ENCODE results near the gene APLP2. TPM values are rescaled to one million over a fixed set of nuclear protein-coding genes. Genes with fewer than 3 reads are reported as not detected.

The APLP2 gene
- total RNA-seq, 2 donors from 2014 or later = 37.9 to 56.2 TPM

- no peak overlapping the region for H3K4me3 Mint-ChIP-seq
- no peaks in the 10 kb centered on the region for H3K9me3 Mint-ChIP-seq
- H3K36me3 Mint-ChIP-seq = peaks cover 7% of the 10 kb centered on the region
- H3K27ac Mint-ChIP-seq = no peak overlapping the region
- DNase-seq (ENCODE audit: low spot score) = no peak
- no peaks in the 10 kb centered on the region for H3K27me3 Mint-ChIP-seq
- no peaks in the 10 kb centered on the region for H3K4me1 Mint-ChIP-seq (ENCODE audit: low read depth in 2 of 2)
- no peak for ATAC-seq
Observed at GRCh38 chr11:130139401-130139800, 69.7 kb downstream of the APLP2 start.

GRCh38 chr11:130141561-130142341 lies 72.1 kb downstream of the APLP2 start:
- Mint-ChIP-seq H3K4me1 (ENCODE audit: low read depth in 2 of 2) (peaks cover 8% of the 10 kb centered on the region in 2 donors), H3K27me3 (no peaks in the 10 kb centered on the region), H3K27ac (no peak overlapping the region), H3K9me3 (no peaks in the 10 kb centered on the region), H3K4me3 (no peak overlapping the region), H3K36me3 (peaks cover 13% of the 10 kb centered on the region)
- ATAC-seq (no peak), DNase-seq (ENCODE audit: low spot score) (no peak)

- Mint-ChIP-seq H3K9me3 (no peaks in the 10 kb centered on the region), H3K27me3 (no peaks in the 10 kb centered on the region), H3K4me1 (ENCODE audit: low read depth in 2 of 2) (peaks cover 23 to 25% of the 10 kb centered on the region in 2 donors), H3K27ac (peak overlapping the region in 1 of 2 donors; percentile 10), H3K4me3 (no peak overlapping the region), H3K36me3 (peaks cover 13% of the 10 kb centered on the region)
- DNase-seq (ENCODE audit: low spot score) (no peak), ATAC-seq (no peak)
Observed at GRCh38 chr11:130144141-130144540, 74.4 kb downstream of the APLP2 start.

- Mint-ChIP-seq H3K9me3 (no peaks in the 10 kb centered on the region), H3K36me3 (peaks cover 13% of the 10 kb centered on the region), H3K27me3 (no peaks in the 10 kb centered on the region), H3K27ac (peak overlapping the region in 1 of 2 donors; percentile 10), H3K4me1 (ENCODE audit: low read depth in 2 of 2) (peaks cover 23 to 25% of the 10 kb centered on the region in 2 donors), H3K4me3 (no peak overlapping the region)
- ATAC-seq (no peak), DNase-seq (ENCODE audit: low spot score) (peak; percentile 13)
Observed at GRCh38 chr11:130144861-130145281, 75.2 kb downstream of the APLP2 start.

GRCh38 chr11:130145311-130145812 lies 75.7 kb downstream of the APLP2 start:
- Mint-ChIP-seq H3K36me3 (peaks cover 13% of the 10 kb centered on the region), H3K9me3 (no peaks in the 10 kb centered on the region), H3K4me1 (ENCODE audit: low read depth in 2 of 2) (peaks cover 23 to 25% of the 10 kb centered on the region in 2 donors), H3K27me3 (no peaks in the 10 kb centered on the region), H3K27ac (peak overlapping the region in 1 of 2 donors; percentile 10), H3K4me3 (no peak overlapping the region)
- ATAC-seq = no peak
- no peak for DNase-seq (ENCODE audit: low spot score)

GRCh38 chr11:130145975-130146776 lies 76.5 kb downstream of the APLP2 start:
- Mint-ChIP-seq H3K9me3 (no peaks in the 10 kb centered on the region), H3K27ac (peak overlapping the region; percentile 4 to 76), H3K27me3 (no peaks in the 10 kb centered on the region), H3K4me3 (peak overlapping the region; percentile 62), H3K36me3 (peaks cover 13% of the 10 kb centered on the region), H3K4me1 (ENCODE audit: low read depth in 2 of 2) (peaks cover 23 to 25% of the 10 kb centered on the region in 2 donors)
- ATAC-seq = peak; percentile 46 to 49
- DNase-seq (ENCODE audit: low spot score) = no peak

GRCh38 chr11:130146796-130147195 lies 77.1 kb downstream of the APLP2 start:
- Mint-ChIP-seq H3K27ac (peak overlapping the region; percentile 4 to 76), H3K9me3 (no peaks in the 10 kb centered on the region), H3K27me3 (no peaks in the 10 kb centered on the region), H3K4me3 (peak overlapping the region; percentile 62), H3K4me1 (ENCODE audit: low read depth in 2 of 2) (peaks cover 23 to 25% of the 10 kb centered on the region in 2 donors), H3K36me3 (peaks cover 13% of the 10 kb centered on the region)
- ATAC-seq = peak; percentile 83 to 90
- no peak for DNase-seq (ENCODE audit: low spot score)

GRCh38 chr11:130148796-130149326 lies 79.2 kb downstream of the APLP2 start:
- H3K4me3 Mint-ChIP-seq = no peak overlapping the region
- H3K27ac Mint-ChIP-seq = peak overlapping the region in 1 of 2 donors; percentile 29
- peaks cover 11% of the 10 kb centered on the region for H3K36me3 Mint-ChIP-seq
- ATAC-seq (no peak), DNase-seq (ENCODE audit: low spot score) (no peak)
- H3K4me1 Mint-ChIP-seq (ENCODE audit: low read depth in 2 of 2) = peaks cover 23 to 25% of the 10 kb centered on the region in 2 donors
- H3K27me3 Mint-ChIP-seq = no peaks in the 10 kb centered on the region
- H3K9me3 Mint-ChIP-seq = no peaks in the 10 kb centered on the region

GRCh38 chr11:130150790-130151189 lies 81.1 kb downstream of the APLP2 start:
- H3K4me3 Mint-ChIP-seq = no peak overlapping the region
- peaks cover 0 to 2% of the 10 kb centered on the region in 2 donors for H3K27me3 Mint-ChIP-seq
- H3K27ac Mint-ChIP-seq = peak overlapping the region in 1 of 2 donors; percentile 69
- H3K36me3 Mint-ChIP-seq = no peaks in the 10 kb centered on the region
- H3K9me3 Mint-ChIP-seq = no peaks in the 10 kb centered on the region
- DNase-seq (ENCODE audit: low spot score) (no peak), ATAC-seq (no peak)
- H3K4me1 Mint-ChIP-seq (ENCODE audit: low read depth in 2 of 2) = peaks cover 23 to 25% of the 10 kb centered on the region in 2 donors

GRCh38 chr11:130151196-130151595 lies 81.5 kb downstream of the APLP2 start:
- Mint-ChIP-seq H3K36me3 (no peaks in the 10 kb centered on the region), H3K27me3 (peaks cover 0 to 2% of the 10 kb centered on the region in 2 donors), H3K27ac (peak overlapping the region in 1 of 2 donors; percentile 69), H3K9me3 (no peaks in the 10 kb centered on the region), H3K4me1 (ENCODE audit: low read depth in 2 of 2) (peaks cover 21 to 23% of the 10 kb centered on the region in 2 donors), H3K4me3 (no peak overlapping the region)
- DNase-seq (ENCODE audit: low spot score) (no peak), ATAC-seq (no peak)

- Mint-ChIP-seq H3K36me3 (peaks cover 6% of the 10 kb centered on the region), H3K4me1 (ENCODE audit: low read depth in 2 of 2) (peaks cover 7 to 12% of the 10 kb centered on the region in 2 donors), H3K27ac (no peak overlapping the region), H3K4me3 (no peak overlapping the region), H3K9me3 (no peaks in the 10 kb centered on the region), H3K27me3 (peaks cover 26 to 28% of the 10 kb centered on the region in 2 donors)
- no peak for ATAC-seq
- DNase-seq (ENCODE audit: low spot score) = no peak
Observed at GRCh38 chr11:130156108-130157022, 86.7 kb downstream of the APLP2 start.

- ATAC-seq (no peak), DNase-seq (ENCODE audit: low spot score) (no peak)
- Mint-ChIP-seq H3K4me1 (ENCODE audit: low read depth in 2 of 2) (peaks cover 7 to 16% of the 10 kb centered on the region in 2 donors), H3K27ac (no peak overlapping the region), H3K4me3 (no peak overlapping the region), H3K36me3 (peaks cover 6% of the 10 kb centered on the region), H3K9me3 (no peaks in the 10 kb centered on the region), H3K27me3 (peaks cover 33 to 34% of the 10 kb centered on the region in 2 donors)
Observed at GRCh38 chr11:130157101-130157500, 87.4 kb downstream of the APLP2 start.

GRCh38 chr11:130157840-130158239 lies 88.1 kb downstream of the APLP2 start:
- H3K4me1 Mint-ChIP-seq (ENCODE audit: low read depth in 2 of 2) = peaks cover 9 to 19% of the 10 kb centered on the region in 2 donors
- DNase-seq (ENCODE audit: low spot score) (no peak), ATAC-seq (no peak)
- no peaks in the 10 kb centered on the region for H3K9me3 Mint-ChIP-seq
- no peak overlapping the region for H3K27ac Mint-ChIP-seq
- H3K4me3 Mint-ChIP-seq = no peak overlapping the region
- H3K36me3 Mint-ChIP-seq = peaks cover 6% of the 10 kb centered on the region
- peaks cover 40 to 41% of the 10 kb centered on the region in 2 donors for H3K27me3 Mint-ChIP-seq

All from natural killer cell treated with Interleukin-12 subunit alpha and Interleukin-12 subunit beta and Interleukin-15 and Interleukin-18, amount 100 ng/mL, for 72 hours (primary cell).